ENCODE results near the gene SAMD4B.

GRCh38 chr19:39369200-39369599 lies 27.0 kb downstream of the SAMD4B start:
- TF ChIP-seq CTCF (IDR thresholded peaks at IDR 0.05) (no peak), POLR2A (IDR thresholded peaks at IDR 0.05) (no peak)
